Left ventricle myocardium inferior (tissue), 1 donor: ENCODE data around the gene ITGAV. TPM values are rescaled to one million over a fixed set of nuclear protein-coding genes. Genes with fewer than 3 reads are reported as not detected.
"Not testable (repeated sequence)": the region's sequence is repeated elsewhere in the genome, so short reads cannot be mapped to it uniquely, and the experiment has no call there.

Experiments used
- DNase-seq: peaks from one replicate; pipeline ENCODE4 v3.0.0-alpha.2; 2020
- H3K27ac ChIP-seq: fragments of 200-600 bp; replicated peaks from 2 replicates; pipeline ENCODE4 v1.8.0; 2021
- H3K27me3 ChIP-seq: fragments of 200-600 bp; 2 replicates; pipeline ENCODE4 v1.8.0; 2021; ENCODE audit warnings: low read depth
- H3K36me3 ChIP-seq: fragments of 200-600 bp; 2 replicates; pipeline ENCODE4 v1.8.0; 2021
- H3K4me1 ChIP-seq: fragments of 200-600 bp; 2 replicates; pipeline ENCODE4 v1.8.0; 2021
- H3K4me3 ChIP-seq: fragments of 200-600 bp; 2 replicates; pipeline ENCODE4 v1.8.0; 2021; ENCODE audit warnings: mild to moderate bottlenecking, moderate library complexity
- H3K9me3 ChIP-seq: fragments of 200-600 bp; replicated peaks from 2 replicates; pipeline ENCODE4 v1.8.0; 2021
- CTCF ChIP-seq: fragments of 200-600 bp; IDR thresholded peaks from 2 replicates; pipeline ENCODE4 v1.8.0; 2021; ENCODE audit warnings: antibody characterized with exemption, mild to moderate bottlenecking, borderline replicate concordance
- intact Hi-C: fragments of 100-400 bp; cut with micrococcal nuclease; formaldehyde crosslinking; loops from one replicate; pipeline ENCODE4 v1.11.0; 2022
- total RNA-seq: library from RNA; stranded (reverse); fragmentation: NEBNext Ultra II Directional; extraction: Animal tissue kit (Norgen Biotek cat#: 25700); gene quantifications from one replicate; pipeline ENCODE4 v1.2.1, GENCODE V29; 2021
- donor health status: DM: no; HTN: yes; CAD: no; lungs with severe emphysema.

The ITGAV gene
- total RNA-seq, 1 donor from 2014 or later = 178 TPM

DNA sequence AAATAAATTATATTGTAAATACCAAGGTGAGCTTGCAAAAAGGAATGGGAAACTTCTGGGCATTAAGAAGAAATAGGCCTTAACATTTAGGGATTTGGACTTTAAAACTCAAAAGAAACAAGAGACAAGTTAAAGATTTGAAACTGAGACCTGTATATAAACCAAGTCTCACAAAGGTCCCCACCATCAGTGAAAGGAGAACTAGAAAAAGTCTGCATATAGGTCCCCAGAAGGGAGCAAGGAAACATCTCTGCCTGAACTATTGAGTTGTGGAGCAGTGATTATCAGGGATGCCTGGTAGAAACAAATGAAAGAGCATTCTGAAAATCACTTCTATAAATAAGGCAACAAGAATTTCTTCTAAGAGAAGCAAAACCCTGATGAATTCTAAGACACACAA, 30.5 kb upstream of the ITGAV start:
- DNase-seq = no peak
- intact Hi-C loops = no loop called here
- Histone ChIP-seq H3K27me3 (no peaks in the 10 kb centered on the region), H3K4me3 (no peak overlapping the region), H3K4me1 (no peaks in the 10 kb centered on the region), H3K27ac (no peak overlapping the region), H3K36me3 (no peaks in the 10 kb centered on the region), H3K9me3 (peaks cover 5% of the 10 kb centered on the region)
- TF ChIP-seq CTCF = no peak

DNA sequence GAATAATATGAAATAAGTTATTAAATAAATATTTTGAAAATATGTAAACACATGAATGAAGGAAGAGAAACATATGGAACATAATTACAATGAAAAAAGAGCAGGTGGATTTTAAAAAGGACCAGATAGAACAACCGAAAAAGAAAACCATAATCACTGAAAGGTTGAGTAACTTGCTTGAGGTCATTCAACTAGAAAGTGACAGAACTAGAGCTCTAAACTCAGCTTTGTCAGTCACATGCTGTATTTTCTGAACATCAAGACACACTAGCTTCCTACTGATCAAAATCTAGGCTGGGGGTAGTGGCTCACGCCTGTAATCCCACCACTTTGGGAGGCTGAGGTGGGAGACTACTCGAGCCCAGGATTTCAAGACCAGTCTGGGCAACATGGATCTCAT, 30.0 kb upstream of the ITGAV start:
- DNase-seq = no peak
- TF ChIP-seq CTCF = no peak
- Histone ChIP-seq H3K4me1 (no peaks in the 10 kb centered on the region), H3K27me3 (no peaks in the 10 kb centered on the region), H3K9me3 (peaks cover 5% of the 10 kb centered on the region), H3K4me3 (no peak overlapping the region), H3K27ac (no peak overlapping the region), H3K36me3 (no peaks in the 10 kb centered on the region)
- intact Hi-C loops = no loop called here

- H3K27ac ChIP-seq = no peak overlapping the region
- H3K4me3 ChIP-seq = no peak overlapping the region
- no peak for DNase-seq
- no peaks in the 10 kb centered on the region for H3K4me1 ChIP-seq
- no peak for TF ChIP-seq CTCF
- H3K36me3 ChIP-seq = no peaks in the 10 kb centered on the region
- intact Hi-C loops = no loop called here
- no peaks in the 10 kb centered on the region for H3K27me3 ChIP-seq
- H3K9me3 ChIP-seq = peaks cover 5% of the 10 kb centered on the region
Observed at GRCh38 chr2:186560254-186560653, 29.6 kb upstream of the ITGAV start.

- H3K27ac ChIP-seq = no peak overlapping the region
- no peak for TF ChIP-seq CTCF
- no peaks in the 10 kb centered on the region for H3K4me1 ChIP-seq
- intact Hi-C loops = no loop called here
- no peak for DNase-seq
- H3K36me3 ChIP-seq = no peaks in the 10 kb centered on the region
- no peaks in the 10 kb centered on the region for H3K27me3 ChIP-seq
- H3K4me3 ChIP-seq = no peak overlapping the region
- H3K9me3 ChIP-seq = peaks cover 5% of the 10 kb centered on the region
Observed at GRCh38 chr2:186561467-186562208, 28.2 kb upstream of the ITGAV start.

DNA sequence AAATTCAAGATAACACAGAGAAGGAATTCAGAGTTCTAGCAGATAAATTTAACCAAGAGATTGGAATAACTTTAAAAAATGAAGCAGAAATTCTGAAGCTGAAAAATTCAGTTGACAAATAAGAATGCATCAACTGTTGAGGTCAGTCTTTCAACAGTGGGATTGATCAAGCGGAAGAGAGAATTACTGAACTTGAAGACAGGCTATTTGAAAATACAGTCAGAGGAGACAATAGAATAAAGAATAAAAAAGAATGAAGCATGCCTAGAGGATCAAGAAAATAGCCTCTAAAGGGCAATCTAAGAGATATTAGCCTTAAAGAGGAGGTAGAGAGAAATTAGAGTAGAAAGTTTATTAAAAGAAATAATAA, 27.7 kb upstream of the ITGAV start:
- no peak for TF ChIP-seq CTCF
- no peak overlapping the region for H3K27ac ChIP-seq
- intact Hi-C loops = no loop called here
- no peaks in the 10 kb centered on the region for H3K27me3 ChIP-seq
- peaks cover 5% of the 10 kb centered on the region for H3K9me3 ChIP-seq
- H3K36me3 ChIP-seq = no peaks in the 10 kb centered on the region
- no peak for DNase-seq
- H3K4me3 ChIP-seq = no peak overlapping the region
- no peaks in the 10 kb centered on the region for H3K4me1 ChIP-seq

- not testable (repeated sequence) for H3K27ac ChIP-seq, H3K36me3 ChIP-seq
Observed at GRCh38 chr2:186568600-186568999, 21.3 kb upstream of the ITGAV start.

GRCh38 chr2:186569127-186569526, 20.7 kb upstream of the ITGAV start:
- intact Hi-C loops, H3K9me3 ChIP-seq, H3K36me3 ChIP-seq, DNase-seq, H3K4me3 ChIP-seq, H3K4me1 ChIP-seq, H3K27ac ChIP-seq, H3K27me3 ChIP-seq: not testable (repeated sequence)

More at GRCh38 chr2:186568600-186568999, 21.3 kb upstream of the ITGAV start:
- H3K27me3 ChIP-seq, H3K4me1 ChIP-seq, intact Hi-C loops, H3K9me3 ChIP-seq, H3K4me3 ChIP-seq, DNase-seq: not testable (repeated sequence)
